A204.1 (cell line): ENCODE results near the gene ACAD10.
"Not testable (repeated sequence)": the region's sequence is repeated elsewhere in the genome, so short reads cannot be mapped to it uniquely, and the experiment has no call there.

Experiments used
- FAIRE-seq: peaks from 2 replicates; lab custom pipeline; 2012; peaks lifted over from hg19 to GRCh38; lab: Jason Lieb, UNC

Gene ACAD10

DNA sequence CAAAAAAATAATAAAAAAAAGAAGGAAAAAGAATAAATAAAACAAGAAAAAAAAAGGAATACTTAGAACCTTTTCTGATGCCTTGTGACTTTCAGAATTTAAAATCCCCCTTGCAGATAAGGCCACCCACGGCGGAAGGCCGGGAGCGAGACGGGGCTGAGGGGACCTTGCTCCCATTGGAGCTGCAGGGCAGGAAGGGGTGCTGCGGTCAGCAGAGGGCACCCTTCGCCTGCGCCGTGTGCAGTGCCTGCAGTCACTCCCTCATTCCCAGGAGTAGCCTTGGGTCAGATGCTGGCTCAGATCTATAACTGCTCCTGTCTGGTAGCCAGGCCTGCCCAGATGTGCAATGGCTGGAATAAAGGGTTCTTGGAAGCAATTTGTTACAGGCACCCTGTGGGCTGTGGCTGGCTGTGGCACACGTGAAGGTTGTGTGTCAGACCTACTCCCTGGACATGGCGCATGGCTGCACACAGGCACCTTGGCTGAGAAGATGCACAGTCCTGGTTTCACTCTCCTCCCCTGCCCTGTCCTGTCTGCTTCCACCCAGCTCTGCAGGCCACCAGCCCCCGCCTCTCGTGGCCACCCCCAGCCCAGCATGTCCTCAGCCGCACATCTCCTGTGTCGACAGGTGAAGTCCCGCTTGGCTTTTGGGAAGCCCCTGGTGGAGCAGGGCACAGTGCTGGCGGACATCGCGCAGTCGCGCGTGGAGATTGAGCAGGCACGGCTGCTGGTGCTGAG is 67.5 kb downstream of the ACAD10 start:
- no peak for FAIRE-seq

DNA sequence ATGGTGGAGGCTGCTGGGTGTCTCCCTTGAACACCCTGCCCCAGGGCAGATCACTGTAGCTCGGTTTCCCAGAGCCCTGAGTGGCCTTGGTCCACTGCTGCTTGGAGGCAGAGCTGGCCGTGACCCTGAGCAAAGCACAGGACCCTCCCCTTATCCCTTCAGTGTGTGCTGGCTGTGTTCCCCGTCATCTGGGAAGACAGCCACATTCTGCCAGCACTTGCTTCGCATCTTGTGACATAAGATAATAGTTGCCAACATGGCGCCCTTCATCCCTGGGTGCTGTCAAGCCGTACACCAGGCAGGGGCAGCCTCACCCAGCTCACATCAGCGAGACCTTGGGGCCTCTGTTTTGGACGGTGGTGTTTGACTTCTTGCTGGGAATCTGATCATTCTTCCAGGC is 68.8 kb downstream of the ACAD10 start:
- no peak for FAIRE-seq

DNA sequence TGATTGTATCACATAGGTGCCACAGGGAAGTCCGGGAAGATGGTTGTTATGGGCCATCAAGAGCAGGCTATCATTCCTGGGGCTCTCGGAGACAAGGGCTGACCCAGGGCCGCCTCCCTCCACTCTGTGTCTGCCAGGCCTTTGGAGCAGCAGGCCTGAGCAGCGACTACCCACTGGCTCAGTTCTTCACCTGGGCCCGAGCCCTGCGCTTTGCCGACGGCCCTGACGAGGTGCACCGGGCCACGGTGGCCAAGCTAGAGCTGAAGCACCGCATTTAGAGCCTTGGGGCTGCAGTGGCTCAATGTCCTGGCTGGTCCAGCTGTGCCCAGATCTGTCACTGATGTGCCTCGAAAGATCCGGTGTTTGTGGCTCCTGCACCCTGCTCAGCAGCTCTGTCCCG is 70.3 kb downstream of the ACAD10 start:
- no peak for FAIRE-seq

DNA sequence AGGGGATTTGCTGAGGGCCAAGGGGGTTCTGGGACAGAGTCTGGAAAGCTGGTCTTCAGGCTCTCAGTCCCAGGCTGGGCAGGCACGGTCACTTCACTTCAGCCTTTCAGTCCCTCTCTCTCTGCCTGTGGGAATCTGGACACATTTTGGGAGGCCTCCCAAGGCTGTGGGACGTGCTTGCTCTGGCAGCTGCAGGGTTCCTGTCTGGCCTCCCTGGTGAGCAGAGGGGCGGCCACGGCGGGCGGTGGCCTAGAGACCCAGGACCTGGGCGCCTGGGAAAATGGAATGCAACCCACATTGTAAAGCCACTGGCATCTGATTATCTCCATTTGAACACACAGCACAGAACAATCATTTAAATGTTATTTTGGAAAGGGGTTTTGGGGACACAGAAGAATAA is 70.8 kb downstream of the ACAD10 start:
- FAIRE-seq = no peak

DNA sequence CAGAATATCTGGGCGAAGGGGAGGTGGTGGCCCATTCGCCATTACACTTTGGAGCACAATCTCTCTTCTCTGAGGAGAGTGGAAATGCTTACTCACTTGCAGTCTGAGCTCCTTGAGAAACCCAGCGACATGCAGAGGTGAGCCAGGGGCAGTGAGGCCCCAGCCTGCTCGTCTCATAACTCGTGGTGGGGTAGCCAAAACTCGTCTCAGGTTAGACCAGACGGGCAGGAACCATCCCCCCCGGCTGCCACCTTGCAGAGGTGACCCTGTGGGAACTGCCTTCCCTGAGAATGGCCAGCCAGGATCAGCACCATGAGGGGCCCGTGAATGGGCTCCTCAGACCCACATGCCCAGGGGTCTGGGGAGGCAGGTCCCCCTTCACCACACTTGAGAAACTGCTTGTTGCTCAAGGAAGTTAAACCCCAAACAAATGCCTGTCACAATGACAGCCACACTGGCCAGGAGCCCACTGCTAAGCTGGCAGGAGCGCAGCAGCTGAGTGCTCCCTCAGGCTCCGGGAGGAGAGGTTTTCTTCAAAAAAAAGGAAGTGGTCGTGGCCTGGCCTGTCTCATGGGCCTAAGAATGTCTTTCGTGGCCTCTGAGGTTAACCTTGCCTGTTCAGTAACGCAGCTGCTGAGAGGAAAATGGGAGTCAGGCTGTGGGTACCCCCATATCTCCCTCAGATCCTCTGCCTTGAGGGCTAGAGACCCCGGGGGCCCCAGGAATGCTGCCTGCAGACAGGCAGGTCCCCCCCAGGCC is 71.7 kb downstream of the ACAD10 start:
- no peak for FAIRE-seq

DNA sequence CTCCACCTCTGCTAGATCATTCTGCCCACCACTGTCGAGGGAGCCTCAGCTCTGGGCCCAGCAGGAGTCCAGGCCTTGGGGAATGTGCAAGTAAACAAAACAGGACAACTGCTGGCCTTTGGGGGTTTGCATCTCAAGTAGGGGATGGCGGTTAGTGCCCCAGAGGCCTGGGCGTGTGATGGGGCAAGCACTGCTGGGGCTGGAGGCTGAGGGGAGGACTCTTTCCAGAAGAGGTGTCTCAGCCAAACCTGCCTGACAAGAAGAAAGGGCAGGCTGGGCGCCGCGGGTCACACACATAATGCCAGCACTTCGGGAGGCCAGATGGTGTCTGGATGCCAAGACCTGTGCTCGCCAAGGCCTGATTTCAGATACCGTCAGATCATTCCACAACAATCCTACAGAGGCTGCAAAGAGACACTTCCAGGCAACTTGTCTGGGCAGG is 72.3 kb downstream of the ACAD10 start:
- FAIRE-seq = no peak

DNA sequence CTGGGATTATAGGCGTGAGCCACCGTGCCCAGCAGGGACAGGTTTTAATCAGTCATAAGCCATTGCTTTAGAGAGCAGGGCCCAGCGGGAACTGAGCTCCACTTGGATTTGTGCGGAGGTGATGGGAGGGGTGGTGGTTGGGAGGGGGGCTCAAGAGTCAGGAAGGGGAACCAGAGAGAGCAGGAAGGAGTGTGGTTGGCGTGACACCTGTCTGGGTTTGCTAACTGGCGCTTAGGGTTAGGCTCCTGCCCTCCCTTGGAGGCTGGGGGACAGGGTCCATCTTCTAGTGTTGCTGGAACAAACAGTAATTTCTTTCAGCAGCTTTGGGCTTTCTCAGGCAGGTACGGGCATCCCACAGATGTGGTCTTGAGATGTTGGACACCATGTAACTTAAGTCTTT is 73.4 kb downstream of the ACAD10 start:
- FAIRE-seq = no peak

DNA sequence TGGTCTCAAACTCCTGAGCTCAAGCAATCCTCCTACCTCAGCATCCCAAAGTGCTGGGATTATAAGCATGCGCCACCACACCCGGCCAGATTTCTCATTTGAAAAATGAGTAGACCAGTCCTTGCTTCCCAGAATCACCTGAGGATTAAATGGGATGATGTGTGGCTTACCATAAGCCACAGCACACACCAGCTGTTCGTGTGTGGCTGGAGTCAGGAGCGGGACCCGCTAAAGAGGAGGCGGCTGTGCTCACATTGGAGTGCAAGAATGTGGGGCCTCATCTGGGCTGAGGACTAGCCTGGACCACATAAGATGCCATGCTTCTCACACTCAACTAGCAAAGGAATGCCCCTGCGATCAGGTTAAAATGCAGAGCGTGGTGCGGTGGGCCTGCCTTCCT is 74.1 kb downstream of the ACAD10 start:
- no peak for FAIRE-seq

DNA sequence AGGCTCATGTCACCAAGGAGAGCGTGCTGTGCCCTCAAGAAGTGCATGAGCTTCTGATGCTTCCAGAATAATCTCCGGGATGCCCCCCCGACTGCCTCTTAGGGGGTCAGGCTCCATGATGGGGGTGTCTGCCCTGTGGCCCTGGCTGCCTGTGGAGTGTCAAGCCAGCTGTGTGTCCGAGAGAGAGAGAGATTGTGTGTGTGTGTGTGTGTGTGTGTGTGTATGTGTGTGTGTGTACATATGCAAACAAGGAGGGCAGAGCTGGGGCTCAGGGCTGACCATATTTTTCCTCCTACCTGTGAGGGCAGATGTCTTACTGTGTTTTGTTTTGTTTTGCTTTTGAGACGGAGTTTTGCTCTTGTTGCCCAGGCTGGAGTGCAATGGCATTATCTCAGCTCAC is 75.2 kb downstream of the ACAD10 start:
- FAIRE-seq = no peak

DNA sequence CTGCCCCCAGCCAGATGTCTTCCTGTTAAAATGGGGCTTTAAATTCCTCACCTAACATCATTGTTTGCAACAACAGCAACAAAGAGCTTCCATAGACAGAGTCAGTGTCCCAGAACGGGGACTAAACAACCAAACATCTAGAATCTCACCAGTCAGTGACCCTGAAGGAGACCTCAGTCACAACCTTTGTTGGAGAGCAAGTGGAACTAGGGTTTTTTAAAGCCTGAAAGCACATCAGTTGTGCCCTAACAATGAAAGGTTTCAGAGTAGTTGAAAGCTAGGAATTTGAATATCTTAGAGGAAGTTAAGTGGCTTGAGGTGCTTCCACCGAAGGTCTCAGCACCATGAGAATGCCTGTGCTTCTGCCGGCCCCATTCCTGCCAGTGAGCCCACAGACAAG is 75.9 kb downstream of the ACAD10 start:
- FAIRE-seq = no peak

DNA sequence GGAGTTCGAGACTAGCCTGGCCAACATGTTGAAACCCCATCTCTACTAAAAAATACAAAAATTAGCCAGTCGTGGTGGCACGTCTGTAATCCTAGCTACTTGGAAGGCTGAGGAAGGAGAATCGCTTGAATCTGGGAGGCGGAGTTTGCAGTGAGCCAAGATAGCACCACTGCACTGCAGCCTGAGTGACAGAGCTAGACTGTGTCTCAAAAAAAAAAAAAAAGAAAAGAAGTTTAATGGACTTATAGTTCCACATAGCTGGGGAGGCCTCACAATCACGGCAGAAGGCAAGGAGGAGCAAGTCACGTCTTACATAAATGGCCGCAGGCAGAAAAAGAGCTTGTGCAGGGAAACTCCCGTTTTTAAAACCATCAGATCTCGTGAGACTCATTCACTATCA is 77.7 kb downstream of the ACAD10 start:
- not testable (repeated sequence) for FAIRE-seq

DNA sequence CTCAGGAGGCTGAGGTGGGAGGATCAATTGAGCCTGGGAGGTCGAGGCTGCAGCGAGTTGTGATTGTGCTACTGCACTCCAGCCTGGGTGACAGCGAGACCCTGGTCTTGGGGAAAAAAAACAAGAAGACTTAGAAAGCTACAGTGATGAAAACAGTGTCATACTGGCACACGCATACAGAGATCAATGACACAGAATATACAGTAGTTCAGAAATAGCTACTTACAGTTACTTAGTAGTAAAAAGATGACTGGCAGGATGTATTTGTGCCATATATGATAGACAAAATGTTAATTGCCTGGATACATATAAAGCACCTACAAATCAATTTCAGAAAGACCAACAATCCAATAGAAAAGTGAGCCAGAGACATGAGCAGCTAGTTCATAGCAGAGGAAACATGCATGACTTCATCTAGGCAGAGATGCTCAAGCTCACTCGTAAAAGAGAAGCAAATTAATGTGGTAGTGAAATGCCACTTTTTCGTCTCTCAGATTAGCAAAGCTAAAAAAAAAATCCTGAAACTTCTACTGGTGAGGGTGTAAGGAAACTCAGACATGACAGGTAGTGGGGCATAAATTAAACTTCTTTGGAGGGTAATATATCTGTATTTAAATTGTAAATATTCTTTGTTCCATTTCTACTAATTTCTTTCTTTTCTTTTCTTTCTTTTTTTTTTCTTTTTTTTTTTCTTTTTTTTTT is 78.4 kb downstream of the ACAD10 start:
- no peak for FAIRE-seq

DNA sequence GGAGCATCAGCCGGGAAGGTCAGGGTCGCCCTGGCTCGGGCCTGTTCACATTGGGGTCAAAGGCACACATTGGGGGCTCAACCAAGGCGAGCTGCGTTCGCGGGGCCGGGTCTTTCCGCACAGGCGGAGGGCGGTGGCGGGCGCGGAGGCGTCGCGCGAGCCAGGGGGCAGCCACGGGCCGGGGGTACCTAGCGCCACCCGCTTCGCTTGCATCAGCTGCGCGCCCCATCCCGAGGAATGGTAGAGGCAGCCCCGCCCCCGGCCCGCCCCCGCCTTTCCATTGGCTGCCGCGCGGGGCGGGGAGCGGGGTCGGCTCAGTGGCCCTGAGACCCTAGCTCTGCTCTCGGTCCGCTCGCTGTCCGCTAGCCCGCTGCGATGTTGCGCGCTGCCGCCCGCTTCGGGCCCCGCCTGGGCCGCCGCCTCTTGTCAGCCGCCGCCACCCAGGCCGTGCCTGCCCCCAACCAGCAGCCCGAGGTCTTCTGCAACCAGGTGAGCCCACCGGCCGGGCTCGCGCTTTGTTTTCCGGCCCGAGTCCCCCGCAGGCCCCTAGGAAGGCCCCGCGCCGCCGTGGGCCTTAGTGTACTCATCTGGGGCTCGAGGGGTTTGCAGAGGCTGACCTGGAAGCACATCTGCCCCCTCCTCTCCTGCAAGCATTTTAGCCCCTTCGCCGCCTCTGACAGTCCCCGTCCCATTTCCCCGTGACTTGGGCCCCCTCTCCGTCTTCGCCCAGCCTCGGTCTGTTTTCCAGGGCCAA is 80.9 kb downstream of the ACAD10 start, which contains the start of gene ALDH2:
TSS of gene ALDH2 (plus strand) at position 326 of the 754 bp plus-strand sequence. CDS start at position 376, 50 bp downstream.
- FAIRE-seq = no peak

DNA sequence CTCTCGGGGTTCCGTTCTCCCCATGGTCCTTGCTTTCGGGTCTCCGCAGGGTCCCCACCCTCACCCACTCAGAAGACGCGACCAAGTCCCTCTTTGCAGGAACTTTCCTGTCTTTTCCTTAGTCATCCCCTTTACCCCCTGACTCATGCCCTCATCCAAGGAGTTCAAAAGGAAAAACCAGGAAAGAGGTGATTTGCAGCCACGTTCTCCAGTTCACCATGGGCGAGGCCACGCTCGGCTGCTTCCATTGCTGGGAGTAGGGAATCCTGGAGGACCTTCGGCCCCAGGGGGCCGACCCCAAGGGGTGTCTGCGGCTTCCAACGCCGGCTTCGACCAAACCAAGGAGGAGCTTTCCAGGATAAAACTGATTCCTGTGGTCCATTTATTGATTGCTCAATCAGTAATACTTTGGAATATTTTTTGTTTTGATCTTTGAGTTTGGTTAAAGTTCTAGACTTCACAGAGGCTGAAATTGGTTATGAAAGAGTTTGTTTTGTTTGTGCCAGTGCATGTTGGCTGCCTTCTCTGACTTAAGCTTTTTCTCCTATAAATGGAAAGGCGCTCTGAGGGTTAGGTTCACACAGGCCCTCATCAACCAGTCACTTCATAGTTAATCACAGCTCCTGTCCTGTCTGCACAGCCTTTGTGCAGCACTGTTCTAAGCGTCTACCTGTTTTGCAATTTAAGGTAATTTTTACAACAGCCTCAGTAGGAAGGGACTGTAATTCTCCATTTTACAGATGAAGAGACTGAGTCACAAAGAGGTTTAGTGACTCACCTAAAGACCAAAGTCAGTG is 81.7 kb downstream of the ACAD10 start:
- FAIRE-seq = no peak

DNA sequence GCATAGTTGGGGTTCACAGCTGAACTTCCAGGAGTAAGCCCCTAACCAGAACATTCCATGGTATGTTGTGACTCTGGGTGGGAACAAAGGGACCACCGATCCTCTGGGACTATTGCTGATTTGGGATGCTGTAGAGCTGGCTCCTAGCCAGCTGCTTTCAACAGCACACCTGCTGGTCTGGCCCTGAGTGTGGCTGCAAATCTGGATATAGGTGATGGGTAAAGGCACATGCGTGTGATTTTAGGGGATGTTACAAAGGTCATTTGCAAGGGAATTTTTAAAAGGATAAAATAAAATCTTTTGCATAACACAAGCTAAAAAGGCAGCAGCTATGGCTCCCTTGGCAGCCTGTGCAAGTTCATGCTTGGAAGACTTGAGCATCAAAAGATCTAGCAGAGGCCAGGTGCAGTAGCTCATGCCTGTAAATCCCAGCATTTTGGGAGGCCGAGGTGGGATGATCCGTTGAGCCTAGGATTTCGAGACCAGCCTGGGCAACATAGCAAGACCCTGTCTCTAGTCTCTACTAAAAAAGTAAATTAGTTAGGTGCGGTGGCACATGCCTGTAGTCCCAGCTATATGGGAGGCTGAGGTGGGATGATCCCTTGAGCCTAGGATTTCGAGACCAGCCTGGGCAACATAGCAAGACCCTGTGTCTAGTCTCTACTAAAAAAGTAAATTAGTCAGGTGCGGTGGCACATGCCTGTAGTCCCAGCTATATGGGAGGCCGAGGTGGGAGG is 82.5 kb downstream of the ACAD10 start:
- no peak for FAIRE-seq

DNA sequence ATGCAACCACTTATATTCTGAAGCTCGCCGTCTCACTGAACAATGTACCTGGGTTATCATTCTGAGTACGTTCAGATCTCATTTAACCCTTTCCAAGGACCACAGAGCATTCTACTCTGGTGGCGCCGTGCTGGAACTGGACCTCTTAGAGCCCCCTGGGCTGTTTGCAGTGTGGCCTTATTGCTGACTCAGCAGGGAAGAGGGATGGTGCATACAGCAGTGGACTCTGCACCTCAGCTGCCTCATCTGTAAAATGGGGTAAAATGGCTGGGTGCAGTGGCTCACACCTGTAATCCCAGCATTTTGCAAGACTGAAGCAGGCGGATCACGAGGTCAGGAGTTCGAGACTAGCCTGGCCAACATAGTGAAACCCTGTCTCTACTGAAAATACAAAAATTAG is 83.7 kb downstream of the ACAD10 start:
- FAIRE-seq = no peak

DNA sequence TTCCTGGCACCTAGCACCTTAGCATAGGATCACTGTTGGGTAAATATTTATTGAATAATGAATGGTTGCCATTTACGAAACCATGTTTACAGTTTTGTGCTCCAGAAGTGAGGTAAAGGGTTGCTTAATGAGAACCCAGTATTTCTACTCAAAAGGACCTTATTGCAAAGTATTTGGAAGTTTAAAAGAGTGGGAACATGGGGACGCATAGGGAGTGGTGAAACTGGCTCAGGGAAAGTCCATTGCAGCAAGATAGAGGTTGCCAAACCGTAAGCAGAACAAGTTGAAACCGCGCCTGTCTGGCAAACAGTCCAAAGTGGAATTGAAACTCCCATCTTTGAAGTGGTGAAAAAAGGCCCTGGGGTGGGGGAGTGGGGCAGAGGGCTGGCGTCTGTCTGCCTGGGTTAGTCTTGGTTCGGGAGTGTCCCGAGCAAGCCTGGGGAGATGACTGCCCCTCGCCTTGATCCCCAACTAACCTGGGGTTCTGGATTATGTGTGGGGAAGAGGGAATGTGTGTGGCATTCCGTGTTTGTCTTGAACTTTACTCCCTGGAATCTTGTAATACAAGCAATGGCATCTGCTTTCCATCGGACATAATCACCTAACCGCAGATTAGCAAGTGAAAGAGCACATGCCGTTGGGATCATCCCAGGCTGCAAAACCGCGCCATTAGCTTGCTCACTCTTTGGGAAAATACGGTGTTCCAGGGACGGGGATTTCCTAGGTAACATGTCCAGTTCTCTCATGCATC is 88.1 kb downstream of the ACAD10 start:
- no peak for FAIRE-seq

DNA sequence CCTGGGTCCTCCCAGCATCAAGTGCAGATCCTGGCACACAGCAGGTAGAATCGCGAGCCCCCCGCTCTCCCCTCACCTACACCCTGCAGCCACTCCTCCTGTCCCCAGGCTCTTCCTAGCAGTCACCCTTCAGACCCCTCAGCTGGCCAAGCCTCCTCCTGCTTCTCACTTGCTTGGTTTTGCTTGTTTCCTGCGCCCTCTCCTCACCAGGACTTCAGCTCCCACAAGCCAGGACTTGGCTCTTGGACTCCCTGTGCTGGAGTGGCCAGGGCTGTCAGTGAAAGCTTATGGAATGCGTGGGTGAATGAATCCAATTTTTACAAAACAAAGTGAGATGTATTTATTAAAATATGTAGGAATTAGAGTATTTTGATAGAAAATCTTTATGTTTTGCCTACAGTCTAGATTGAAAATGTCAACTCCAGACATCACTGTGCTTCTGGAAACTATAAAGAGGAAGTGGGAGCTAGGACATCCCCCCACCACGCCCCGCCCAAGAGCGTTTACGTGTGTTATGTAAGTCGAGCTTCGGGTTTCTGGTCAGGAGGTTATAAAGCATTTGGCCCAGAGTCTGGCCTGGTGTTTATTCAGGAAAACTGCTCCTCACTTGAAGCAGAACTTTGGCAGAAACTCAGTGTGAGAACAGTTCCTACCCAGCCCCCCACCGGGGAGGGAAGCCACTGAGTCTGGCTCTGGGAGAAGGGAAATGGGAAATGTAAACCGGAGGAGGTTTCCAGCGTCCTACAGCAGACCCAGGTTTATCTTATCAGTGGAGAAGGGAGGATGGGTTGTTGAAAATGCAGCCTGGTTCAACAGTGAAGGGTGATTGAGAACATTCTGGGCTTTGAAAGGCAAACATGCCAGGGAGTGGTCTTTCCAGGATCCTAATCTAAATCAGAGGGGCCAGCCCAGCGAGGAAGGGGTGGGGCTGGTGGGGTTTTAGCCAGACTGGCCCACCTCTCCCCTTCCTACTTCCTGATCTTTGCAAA is 89.6 kb downstream of the ACAD10 start:
- no peak for FAIRE-seq

DNA sequence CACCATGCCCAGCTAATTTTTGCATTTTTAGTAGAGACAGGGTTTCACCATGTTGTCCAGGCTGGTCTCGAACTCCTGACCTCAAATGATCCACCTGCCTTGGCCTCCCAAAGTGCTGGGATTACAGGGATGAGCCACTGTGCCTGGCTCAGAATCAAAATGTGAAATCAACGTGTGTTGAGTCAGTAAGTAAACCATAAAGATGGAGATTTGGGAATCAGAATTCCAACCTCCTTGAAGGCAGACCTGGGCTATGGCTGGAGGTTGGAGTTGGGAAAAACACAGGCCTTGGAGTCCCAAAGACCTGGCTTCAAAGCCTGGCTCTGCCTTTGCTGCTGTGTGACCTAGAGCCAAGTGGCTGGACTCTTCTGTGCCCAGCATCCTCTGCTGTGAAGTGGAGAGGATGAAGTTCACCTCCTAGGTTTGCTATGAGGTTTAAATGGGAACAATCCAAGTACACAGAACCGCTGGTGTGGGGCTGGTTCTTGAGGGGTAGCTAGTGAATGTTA is 91.0 kb downstream of the ACAD10 start:
- no peak for FAIRE-seq
